DND-41 (cell line): ENCODE results near the gene PDE4A.
A peak's percentile ranks its signal among the peaks of the same experiment; 100 is the strongest.

Experiments used
- EZH2 ChIP-seq: IDR thresholded peaks from 3 replicates; pipeline ENCODE4 v1.6.1; 2012; ENCODE audit warnings: borderline replicate concordance, low read depth, mild to moderate bottlenecking, moderate library complexity, low read length, inconsistent platforms; ENCODE audit not compliant: severe bottlenecking
- TF ChIP-seq, protein P1 (sequence below): IDR thresholded peaks from 2 replicates; pipeline ENCODE4 v1.5.1; 2012; ENCODE audit warnings: borderline replicate concordance, low read length, moderate library complexity, mild to moderate bottlenecking; ENCODE audit not compliant: poor library complexity, severe bottlenecking; ENCODE audit errors: extremely low read depth

DNA sequence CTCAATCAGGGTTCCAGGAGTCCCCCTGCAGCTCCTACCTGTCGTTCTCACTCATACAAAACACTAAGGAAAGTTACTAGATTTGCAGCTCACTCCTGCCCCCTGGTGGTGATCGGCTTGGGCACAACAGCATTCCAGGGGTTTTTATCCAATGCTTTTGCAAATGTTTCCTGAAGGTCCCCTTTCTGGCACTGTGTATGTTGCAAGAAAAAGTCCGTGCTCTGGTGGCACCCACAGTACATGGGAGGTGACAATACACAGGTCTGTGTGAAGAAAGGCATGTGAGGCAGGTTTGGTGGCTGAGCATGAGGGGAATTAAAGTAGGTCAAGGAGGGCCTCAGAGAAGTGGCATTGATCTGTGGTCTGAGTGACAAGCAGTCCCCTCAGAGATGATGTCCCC, 31.4 kb upstream of the PDE4A start:
- TF ChIP-seq, protein P1, sequence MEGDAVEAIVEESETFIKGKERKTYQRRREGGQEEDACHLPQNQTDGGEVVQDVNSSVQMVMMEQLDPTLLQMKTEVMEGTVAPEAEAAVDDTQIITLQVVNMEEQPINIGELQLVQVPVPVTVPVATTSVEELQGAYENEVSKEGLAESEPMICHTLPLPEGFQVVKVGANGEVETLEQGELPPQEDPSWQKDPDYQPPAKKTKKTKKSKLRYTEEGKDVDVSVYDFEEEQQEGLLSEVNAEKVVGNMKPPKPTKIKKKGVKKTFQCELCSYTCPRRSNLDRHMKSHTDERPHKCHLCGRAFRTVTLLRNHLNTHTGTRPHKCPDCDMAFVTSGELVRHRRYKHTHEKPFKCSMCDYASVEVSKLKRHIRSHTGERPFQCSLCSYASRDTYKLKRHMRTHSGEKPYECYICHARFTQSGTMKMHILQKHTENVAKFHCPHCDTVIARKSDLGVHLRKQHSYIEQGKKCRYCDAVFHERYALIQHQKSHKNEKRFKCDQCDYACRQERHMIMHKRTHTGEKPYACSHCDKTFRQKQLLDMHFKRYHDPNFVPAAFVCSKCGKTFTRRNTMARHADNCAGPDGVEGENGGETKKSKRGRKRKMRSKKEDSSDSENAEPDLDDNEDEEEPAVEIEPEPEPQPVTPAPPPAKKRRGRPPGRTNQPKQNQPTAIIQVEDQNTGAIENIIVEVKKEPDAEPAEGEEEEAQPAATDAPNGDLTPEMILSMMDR: peak; percentile 100
- TF ChIP-seq EZH2: no peak
